ENCODE data around the gene LYZL1. TPM values are rescaled to one million over a fixed set of nuclear protein-coding genes. Genes with fewer than 3 reads are reported as not detected.

LYZL1 gene
- total RNA-seq, 1 experiment from 2014 or later: not detected

GRCh38 chr10:29323367-29323766, 34.5 kb downstream of the LYZL1 start:
- no peak overlapping the region for H3K27ac ChIP-seq (ENCODE audit: low read depth, low read length, poor library complexity, severe bottlenecking)
- intact Hi-C loops (cut with micrococcal nuclease; ENCODE audit: unreplicated experiment): no loop called here
- no TSS peak for BruUV-seq (replicated peaks)
- no peaks in the 10 kb centered on the region for H3K9me3 ChIP-seq (ENCODE audit: low read depth, low read length, poor library complexity, severe bottlenecking)
- CTCF ChIA-PET: no interaction called here
- TF ChIP-seq EZH2 (IDR thresholded peaks at IDR 0.05; ENCODE audit: borderline replicate concordance, low read depth, low read length, poor library complexity, severe bottlenecking) (no peak), CTCF (conservative IDR thresholded peaks at IDR 0.05; ENCODE audit: low read depth, low read length) (no peak)
- POLR2A ChIA-PET (ENCODE audit: low non-redundant PET): no interaction called here
- DNase-seq (ENCODE audit: low spot score): no peak
- no peaks in the 10 kb centered on the region for H3K4me1 ChIP-seq (ENCODE audit: insufficient read depth, low read length, poor library complexity, severe bottlenecking)
- no peaks in the 10 kb centered on the region for H3K36me3 ChIP-seq (ENCODE audit: insufficient read depth, low read length, poor library complexity, severe bottlenecking)
- H3K4me3 ChIP-seq (ENCODE audit: low read depth, low read length, poor library complexity, severe bottlenecking): no peak overlapping the region
- H3K27me3 ChIP-seq (replicated peaks; ENCODE audit: insufficient read depth, low read depth, low read length, poor library complexity): no peaks in the 10 kb centered on the region

GRCh38 chr10:29324220-29324841, 35.5 kb downstream of the LYZL1 start:
- intact Hi-C loops (cut with micrococcal nuclease; ENCODE audit: unreplicated experiment): no loop called here
- no peaks in the 10 kb centered on the region for H3K27me3 ChIP-seq (replicated peaks; ENCODE audit: insufficient read depth, low read depth, low read length, poor library complexity)
- DNase-seq (ENCODE audit: low spot score): no peak
- ChIA-PET POLR2A (ENCODE audit: low non-redundant PET) (no interaction called here), CTCF (no interaction called here)
- TF ChIP-seq EZH2 (IDR thresholded peaks at IDR 0.05; ENCODE audit: borderline replicate concordance, low read depth, low read length, poor library complexity, severe bottlenecking) (no peak), CTCF (conservative IDR thresholded peaks at IDR 0.05; ENCODE audit: low read depth, low read length) (no peak)
- no peak overlapping the region for H3K27ac ChIP-seq (ENCODE audit: low read depth, low read length, poor library complexity, severe bottlenecking)
- no peaks in the 10 kb centered on the region for H3K36me3 ChIP-seq (ENCODE audit: insufficient read depth, low read length, poor library complexity, severe bottlenecking)
- H3K4me1 ChIP-seq (ENCODE audit: insufficient read depth, low read length, poor library complexity, severe bottlenecking): no peaks in the 10 kb centered on the region
- BruUV-seq (replicated peaks): no TSS peak
- no peak overlapping the region for H3K4me3 ChIP-seq (ENCODE audit: low read depth, low read length, poor library complexity, severe bottlenecking)
- no peaks in the 10 kb centered on the region for H3K9me3 ChIP-seq (ENCODE audit: low read depth, low read length, poor library complexity, severe bottlenecking)

DNA sequence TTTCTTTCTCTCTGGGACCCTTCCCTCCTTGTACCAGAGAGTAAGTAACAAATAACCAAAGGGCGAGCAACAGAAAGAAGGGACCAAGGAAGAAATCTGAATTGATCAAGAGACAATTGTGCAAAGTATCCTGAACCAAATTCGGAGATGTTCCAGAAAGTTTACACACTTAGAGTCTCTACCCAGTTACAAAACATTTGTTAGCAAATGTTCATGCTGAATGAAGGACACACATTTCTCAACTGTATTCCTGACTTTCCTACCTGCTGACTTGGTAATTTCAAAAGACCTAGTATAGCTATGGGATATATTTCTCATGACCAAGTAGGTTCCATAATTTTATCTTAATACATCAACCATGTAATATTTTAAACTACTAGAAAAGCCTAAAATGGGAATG, 37.4 kb downstream of the LYZL1 start:
- no peak for TF ChIP-seq CTCF (conservative IDR thresholded peaks at IDR 0.05; ENCODE audit: low read depth, low read length)
- TF ChIP-seq EZH2 (IDR thresholded peaks at IDR 0.05; ENCODE audit: borderline replicate concordance, low read depth, low read length, poor library complexity, severe bottlenecking): no peak
- Histone ChIP-seq H3K36me3 (ENCODE audit: insufficient read depth, low read length, poor library complexity, severe bottlenecking) (no peaks in the 10 kb centered on the region), H3K4me1 (ENCODE audit: insufficient read depth, low read length, poor library complexity, severe bottlenecking) (no peaks in the 10 kb centered on the region), H3K9me3 (ENCODE audit: low read depth, low read length, poor library complexity, severe bottlenecking) (no peaks in the 10 kb centered on the region), H3K4me3 (ENCODE audit: low read depth, low read length, poor library complexity, severe bottlenecking) (no peak overlapping the region), H3K27me3 (replicated peaks; ENCODE audit: insufficient read depth, low read depth, low read length, poor library complexity) (no peaks in the 10 kb centered on the region), H3K27ac (ENCODE audit: low read depth, low read length, poor library complexity, severe bottlenecking) (no peak overlapping the region)
- intact Hi-C loops (cut with micrococcal nuclease; ENCODE audit: unreplicated experiment): no loop called here
- no peak for DNase-seq (ENCODE audit: low spot score)
- BruUV-seq (replicated peaks): no TSS peak
- POLR2A ChIA-PET (ENCODE audit: low non-redundant PET): no interaction called here
- CTCF ChIA-PET: no interaction called here

Data from A673 (cell line).